ENCODE data around the gene TBL2.
"Not testable (repeated sequence)": the region's sequence is repeated elsewhere in the genome, so short reads cannot be mapped to it uniquely, and the experiment has no call there.

The TBL2 gene

GRCh38 chr7:73605601-73606220 lies 27.3 kb upstream of the TBL2 start:
- no peak for DNase-seq

- no peak for DNase-seq
Measured at GRCh38 chr7:73602721-73603651, 24.6 kb upstream of the TBL2 start.

GRCh38 chr7:73599916-73600315 lies 21.5 kb upstream of the TBL2 start:
- DNase-seq, result no peak

GRCh38 chr7:73599151-73599882 lies 20.9 kb upstream of the TBL2 start:
- DNase-seq, result no peak

GRCh38 chr7:73597978-73598782 lies 19.8 kb upstream of the TBL2 start:
- no peak for DNase-seq

GRCh38 chr7:73596191-73597065 lies 18.0 kb upstream of the TBL2 start:
- no peak for DNase-seq

GRCh38 chr7:73595358-73595757 lies 17.0 kb upstream of the TBL2 start:
- DNase-seq, result no peak

- DNase-seq, result no peak
Measured at GRCh38 chr7:73593207-73594045, 15.0 kb upstream of the TBL2 start.

GRCh38 chr7:73586911-73587310 lies 8.5 kb upstream of the TBL2 start:
- no peak for DNase-seq

GRCh38 chr7:73585196-73585595 lies 6.8 kb upstream of the TBL2 start:
- DNase-seq, result no peak

- no peak for DNase-seq
Measured at GRCh38 chr7:73582664-73583202, 4.4 kb upstream of the TBL2 start.

GRCh38 chr7:73581006-73581405 lies 2.6 kb upstream of the TBL2 start:
- not testable (repeated sequence) for DNase-seq

- no peak for DNase-seq
Measured at GRCh38 chr7:73577627-73578341, 595 bp downstream of the TBL2 start.

- DNase-seq, result no peak
Measured at GRCh38 chr7:73573791-73574190, 4.6 kb downstream of the TBL2 start.

- no peak for DNase-seq
Measured at GRCh38 chr7:73573276-73573675, 5.1 kb downstream of the TBL2 start.

GRCh38 chr7:73572767-73573186 lies 5.6 kb downstream of the TBL2 start:
- no peak for DNase-seq

GRCh38 chr7:73570977-73571376 lies 7.4 kb downstream of the TBL2 start:
- no peak for DNase-seq

GRCh38 chr7:73570521-73570920 lies 7.9 kb downstream of the TBL2 start:
- no peak for DNase-seq

- no peak for DNase-seq
Measured at GRCh38 chr7:73569042-73569608, 9.3 kb downstream of the TBL2 start.
